HG03103 (cell line): Measurements from ENCODE around the gene PPP1R36.
A peak's percentile ranks its signal among the peaks of the same experiment; 100 is the strongest.
"Not testable (repeated sequence)": the region's sequence is repeated elsewhere in the genome, so short reads cannot be mapped to it uniquely, and the experiment has no call there.

Source experiments
- ATAC-seq: cut with Tn5 transposase; IDR thresholded peaks from one replicate; pipeline ENCODE4 v1.9.1; 2021; ENCODE audit warnings: low read depth; ENCODE audit not compliant: unreplicated experiment

Gene PPP1R36

DNA sequence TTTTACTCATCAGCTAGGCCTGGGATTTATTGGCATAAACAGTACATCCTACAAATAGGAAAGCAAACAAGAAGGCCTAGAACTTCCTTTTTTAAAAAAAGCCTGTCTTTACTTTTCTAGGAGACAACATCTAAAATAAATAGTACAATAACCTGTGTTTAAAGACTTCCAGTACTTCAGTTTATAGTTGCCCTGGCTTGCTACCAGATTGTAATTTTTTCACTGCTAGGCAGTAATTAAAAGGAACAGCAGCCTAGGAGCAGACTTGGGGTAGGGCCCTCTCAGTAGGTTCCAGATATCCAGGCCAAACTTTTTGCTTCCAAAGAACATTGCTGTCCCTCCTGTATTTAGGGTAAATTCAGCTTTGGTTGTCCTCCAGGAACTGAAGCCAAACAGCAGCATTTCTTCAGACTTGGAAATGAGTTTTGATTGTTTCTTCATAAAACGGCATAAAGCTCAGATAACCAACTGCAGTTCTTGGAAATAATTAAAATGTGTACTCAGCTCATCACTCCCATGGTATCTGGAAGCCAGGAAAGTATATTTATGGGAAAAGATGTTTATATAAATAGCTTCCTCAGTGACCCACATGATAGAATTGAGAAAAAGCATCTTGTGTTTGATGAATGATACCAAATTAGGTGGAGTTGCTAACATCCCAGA is 61.7 kb downstream of the PPP1R36 start:
- ATAC-seq: no peak

DNA sequence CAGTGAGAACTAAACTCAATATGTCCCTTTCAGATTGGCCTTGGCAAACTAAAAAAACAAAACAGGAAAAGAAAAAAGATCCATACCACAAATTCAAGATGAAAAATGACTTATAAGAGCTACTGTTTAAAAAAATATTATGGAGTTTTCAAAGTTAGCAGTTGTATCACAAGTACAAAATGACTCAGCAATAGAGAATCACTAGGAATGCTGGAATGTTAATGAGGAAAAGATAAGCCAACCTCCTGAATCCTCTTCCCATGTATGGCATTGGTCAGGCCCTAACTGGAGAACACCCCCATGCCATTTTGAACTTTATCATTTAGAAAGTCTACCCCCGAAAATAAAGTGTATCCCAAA is 62.2 kb downstream of the PPP1R36 start:
- ATAC-seq: no peak

DNA sequence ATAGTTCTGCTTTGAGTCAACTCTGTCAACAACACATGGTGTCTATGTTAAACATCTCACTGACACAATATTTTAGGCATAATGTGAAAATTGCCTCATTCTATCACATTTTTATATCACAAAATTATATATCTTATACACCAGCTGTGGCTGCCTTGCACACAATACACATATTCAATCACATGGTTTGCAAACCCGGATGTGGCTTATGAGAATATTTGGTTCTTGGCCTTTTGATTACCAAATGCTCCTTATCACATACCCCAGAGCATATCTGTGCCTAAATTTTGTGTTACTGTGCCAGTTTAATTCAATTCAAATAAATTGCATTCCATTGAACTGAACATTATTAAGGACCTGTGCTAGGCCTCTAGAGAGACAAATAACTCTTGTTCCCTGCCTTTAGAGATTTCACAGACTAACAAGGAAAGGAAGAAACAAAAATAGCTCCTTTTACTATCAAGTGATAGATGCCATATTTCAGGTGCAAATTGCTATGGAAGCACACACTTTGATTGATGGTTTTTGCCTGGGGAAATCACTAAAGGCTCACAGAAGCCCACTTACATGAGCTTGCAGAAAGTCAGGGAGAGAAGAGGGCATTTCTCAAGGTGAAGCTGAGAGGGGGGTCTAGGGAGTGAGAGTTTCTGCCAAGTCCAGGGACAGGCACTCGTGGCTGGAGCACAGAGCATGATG is 63.4 kb downstream of the PPP1R36 start:
- ATAC-seq: no peak

DNA sequence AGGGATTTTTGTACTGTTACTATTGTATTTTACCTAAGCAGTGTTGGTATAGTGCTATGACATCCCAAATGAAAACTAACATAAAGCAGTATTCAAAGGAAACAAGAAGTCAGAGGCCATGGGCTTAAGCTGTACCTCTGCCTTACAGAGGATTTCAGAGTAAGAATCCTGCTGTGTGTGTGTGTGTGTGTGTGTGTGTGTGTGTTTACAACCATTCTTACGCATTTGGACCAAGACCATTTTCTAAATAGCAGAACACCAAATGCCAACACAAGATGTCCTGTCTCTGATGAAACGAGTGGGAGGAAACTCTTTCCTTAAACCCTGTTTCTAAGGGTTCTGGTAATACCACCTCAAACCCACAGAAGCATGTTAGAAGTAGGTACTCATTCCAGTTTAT is 64.4 kb downstream of the PPP1R36 start:
- ATAC-seq: no peak

DNA sequence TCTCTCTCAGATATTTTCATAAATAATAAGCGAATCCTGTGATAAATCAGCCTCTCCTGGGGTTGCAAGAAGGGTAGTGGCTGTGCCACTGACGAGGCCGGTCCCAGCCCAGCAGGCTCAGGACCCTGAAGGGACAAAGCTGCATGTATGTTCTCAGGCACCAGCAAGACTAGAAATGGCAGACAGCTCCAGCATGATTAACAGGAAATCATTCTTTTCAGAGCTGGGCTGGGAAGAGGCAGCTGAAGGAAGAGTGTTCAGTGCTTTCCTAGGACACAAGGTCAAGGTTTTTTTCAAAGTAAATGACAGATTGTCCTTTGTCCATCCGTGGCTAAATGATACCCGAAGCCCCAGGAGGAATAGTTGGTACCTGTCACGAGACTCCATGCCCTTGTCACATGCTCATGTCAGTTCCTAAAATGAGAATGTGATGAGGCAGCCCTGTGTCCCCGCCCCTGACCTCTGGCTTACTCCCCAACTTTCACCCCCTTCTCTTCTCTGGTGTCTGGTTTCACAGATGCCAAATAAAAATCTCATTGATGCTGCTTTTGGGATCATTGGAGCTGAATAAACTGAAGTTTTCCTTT is 65.1 kb downstream of the PPP1R36 start:
- no peak for ATAC-seq

GRCh38 chr14:64617872-64618408 is 68.2 kb downstream of the PPP1R36 start:
- ATAC-seq: not testable (repeated sequence)

DNA sequence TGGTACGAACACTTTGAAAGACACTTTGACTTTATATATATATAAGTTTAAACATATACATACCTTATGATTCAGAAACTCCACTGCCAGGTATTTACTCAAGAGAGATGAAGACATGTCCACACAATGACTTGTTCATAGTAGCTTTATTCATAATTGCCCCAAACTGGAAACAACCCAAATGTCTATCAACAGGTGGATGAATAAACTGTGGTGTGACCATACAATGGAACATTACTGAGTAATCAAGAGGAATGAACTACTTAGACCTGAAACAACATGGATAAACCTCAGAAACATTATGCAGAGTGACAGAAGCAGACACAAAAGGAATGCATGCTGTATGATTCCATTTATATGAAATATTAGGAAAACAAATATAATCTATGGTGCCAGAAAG is 71.1 kb downstream of the PPP1R36 start:
- no peak for ATAC-seq

DNA sequence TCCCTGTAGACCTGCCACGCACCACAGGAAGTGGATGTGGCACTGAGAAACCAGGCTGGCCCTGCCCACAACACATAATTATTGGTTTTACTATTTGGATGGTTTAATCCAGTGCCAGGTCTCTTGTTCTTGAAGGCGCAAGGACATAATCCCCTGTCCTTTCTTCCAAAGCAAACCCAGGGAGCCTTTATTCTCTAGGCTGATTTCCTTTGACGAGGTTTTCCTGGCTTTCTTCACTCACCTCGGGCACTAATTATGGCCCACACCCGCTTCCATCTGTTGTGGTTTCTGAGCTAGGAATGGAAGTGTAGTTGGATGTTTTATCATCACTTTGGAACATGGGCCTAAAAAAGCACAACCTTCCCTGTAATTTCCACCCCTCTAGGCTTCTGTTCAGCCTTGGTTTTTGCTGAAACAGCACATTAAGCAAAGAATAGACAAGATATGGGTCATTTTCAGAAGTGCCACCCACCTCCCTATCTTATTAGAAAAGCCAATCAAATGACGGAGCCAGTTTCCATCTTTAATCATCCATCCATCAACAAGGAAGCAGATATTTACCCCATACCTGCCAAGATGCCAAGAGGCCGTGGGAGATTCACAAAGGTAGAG is 73.9 kb downstream of the PPP1R36 start:
- no peak for ATAC-seq

DNA sequence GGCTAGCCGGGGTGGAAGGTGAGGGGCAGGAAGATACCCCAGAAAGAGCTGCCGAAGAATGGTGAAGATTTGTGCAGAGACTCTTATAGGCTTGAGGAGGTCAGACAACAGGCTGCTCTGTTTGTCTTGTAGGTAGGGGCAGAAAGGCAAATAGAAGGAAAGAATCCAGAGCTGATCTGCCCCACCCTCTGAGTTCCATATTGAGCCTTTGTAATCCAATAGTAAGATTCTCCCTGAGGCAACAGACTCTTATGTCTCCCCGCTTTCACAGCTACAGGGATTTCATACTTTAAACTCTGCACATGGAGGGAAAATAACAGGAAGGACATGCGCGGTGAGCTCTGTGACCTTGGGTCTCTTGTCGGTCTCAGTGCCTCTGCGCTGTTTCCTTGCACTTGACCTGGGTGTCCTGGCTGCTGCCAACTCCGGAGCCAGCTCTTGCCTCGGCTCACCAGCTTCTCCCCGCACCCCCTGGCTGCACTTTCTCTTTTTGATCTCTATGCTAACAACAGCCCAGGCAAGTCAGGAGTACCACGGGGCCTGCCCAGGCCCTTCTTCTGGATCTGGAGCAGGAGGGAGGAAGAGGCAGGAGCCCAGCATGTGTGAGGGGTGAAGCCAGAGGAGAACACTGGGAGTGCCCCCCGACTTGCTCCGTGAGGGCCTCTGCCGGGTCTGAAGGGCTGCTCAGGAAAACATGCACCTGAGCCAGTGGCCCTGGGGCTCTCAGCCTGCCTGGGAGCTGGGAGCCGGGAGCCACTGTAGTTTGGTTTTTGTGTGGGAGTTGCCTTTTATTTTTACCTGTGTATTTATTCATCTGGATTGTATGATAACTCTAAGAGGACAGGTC is 75.8 kb downstream of the PPP1R36 start:
- ATAC-seq: no peak

DNA sequence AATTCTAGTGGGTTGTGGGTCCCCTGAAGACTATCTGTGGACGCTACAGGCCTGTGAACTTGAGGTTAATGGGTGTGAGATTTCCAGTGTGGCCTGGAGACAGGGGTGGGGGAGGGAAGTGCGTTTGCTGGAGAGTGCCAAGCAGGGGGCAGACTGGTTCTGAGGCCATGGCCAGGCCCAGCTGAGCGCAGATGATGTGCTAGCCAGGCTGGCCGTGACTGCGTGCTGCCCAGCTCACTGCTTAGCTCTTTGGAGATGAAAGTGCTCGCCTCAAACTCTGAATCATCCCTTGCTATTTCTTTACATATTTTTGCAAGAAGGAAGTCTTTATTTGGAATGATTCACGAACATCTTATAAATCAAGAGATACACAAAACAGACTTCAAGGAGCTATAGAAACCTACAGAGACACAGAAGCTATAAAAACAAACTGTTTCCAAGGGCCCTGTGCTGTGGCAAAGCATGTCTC is 79.2 kb downstream of the PPP1R36 start:
- ATAC-seq: no peak

- ATAC-seq: no peak
Measured at GRCh38 chr14:64630778-64631177, 81.0 kb downstream of the PPP1R36 start.

GRCh38 chr14:64631222-64631621 is 81.5 kb downstream of the PPP1R36 start:
- not testable (repeated sequence) for ATAC-seq

DNA sequence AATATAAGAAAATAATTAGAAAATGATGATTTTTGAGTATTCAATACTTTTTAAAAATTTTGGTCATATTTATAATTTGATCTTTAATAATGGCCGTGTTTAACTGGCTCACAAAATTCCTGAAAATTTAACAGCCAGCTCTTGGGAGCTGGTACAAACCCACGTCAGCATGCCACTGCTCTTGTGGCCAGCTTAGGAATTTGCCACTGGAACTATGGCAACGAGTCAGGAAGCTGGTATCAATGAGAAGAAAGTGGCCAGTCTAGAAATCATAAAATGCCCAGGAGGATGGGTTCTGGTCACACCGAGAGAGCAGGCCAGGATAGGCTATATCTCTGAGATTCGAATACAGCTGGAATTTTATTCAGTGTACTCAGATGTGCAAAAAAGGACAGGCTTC is 82.3 kb downstream of the PPP1R36 start:
- ATAC-seq: no peak

DNA sequence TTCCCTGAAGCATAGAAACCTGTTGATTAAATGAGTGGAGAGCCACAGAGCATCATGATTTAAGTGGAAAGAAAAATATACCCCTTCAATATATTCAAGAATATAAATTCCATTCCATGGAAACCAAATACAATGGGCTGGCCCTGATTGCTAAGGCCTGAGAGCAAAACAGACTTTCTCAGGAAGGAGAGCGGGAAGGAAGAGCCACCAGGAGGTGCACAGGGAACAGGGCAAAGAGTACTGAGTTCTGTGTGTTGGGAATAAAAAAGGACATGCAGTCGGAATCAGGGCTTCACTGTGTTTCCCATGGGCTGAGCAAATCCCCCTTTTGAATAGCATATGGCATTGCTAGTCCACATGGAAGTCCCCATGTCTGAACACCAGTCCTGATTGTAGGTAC is 84.8 kb downstream of the PPP1R36 start:
- no peak for ATAC-seq

DNA sequence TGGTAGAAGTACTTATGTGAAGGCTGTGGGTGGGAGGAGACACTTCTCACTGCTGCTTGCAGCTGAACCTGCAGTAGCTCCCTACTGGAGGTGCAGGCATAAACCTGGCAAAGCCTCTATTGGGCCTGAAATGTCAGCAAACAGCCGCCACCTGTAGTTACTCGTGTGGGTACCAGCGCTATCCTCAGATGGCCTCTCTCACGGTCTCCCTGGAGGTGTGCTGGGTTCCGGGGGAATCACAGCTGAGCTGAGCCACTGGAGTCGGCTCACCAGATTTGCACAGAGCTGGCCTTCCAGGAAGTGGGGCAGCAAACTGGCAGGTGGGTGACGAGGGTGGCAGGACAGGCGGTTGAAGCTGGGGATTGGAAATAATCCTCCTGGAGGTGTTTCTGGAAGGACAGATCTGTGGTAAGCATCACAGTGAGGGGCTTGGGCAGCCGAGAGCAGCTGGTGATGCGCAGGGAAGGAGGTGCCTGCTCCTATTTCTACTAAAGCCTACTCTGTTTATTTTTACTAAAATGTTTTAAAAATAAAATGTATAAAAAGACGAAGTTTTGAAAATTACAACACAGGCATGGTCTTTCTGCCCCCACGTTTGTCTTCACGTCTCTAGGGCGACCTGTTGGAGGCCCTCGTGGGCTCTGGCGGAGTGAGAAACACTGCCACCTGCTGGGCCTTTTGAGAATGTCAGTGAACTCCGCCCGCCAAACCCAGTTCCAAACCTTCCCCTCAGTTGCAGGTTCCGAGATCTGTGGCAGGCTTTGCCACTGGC is 86.6 kb downstream of the PPP1R36 start:
- ATAC-seq: peak; percentile 58

GRCh38 chr14:64636980-64637429 is 87.2 kb downstream of the PPP1R36 start:
- no peak for ATAC-seq

- no peak for ATAC-seq
Measured at GRCh38 chr14:64637735-64638473, 88.1 kb downstream of the PPP1R36 start.

DNA sequence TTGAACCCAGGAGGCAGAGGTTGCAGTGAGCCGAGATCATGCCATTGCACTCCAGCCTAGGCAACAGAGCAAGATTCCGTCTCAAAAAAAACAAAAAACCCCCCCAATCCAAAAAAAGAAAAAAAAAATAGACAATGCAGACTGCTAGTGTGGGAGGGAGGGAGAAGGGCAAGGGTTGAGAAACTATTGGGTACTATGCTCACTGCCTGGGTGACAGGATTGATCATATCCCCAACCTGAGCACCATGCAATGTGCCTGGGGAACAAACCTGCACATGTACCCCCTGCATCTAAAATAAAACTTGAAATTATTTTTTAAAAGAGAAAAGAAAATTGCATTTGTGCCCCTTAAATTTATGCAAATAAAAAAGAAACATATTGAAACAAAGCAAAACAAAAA is 88.9 kb downstream of the PPP1R36 start:
- ATAC-seq: no peak
